ENCODE results near the gene NFRKB. TPM values are rescaled to one million over a fixed set of nuclear protein-coding genes. Genes with fewer than 3 reads are reported as not detected.

Gene NFRKB
- total and polyA plus RNA-seq, 2 donors (not counting 3 experiments of a cell fraction or from before 2014, with no cell fraction given), result 21.7 to 30.6 TPM

GRCh38 chr11:129910360-129910759 is 15.0 kb upstream of the NFRKB start:
- BruUV-seq (replicated peaks), result no TSS peak
- H3K4me3 ChIP-seq (replicated peaks in 1 of 3; ENCODE audit: insufficient read depth in 1 of 3, low read depth in 1 of 3, low read length in 3 of 3), result no peak overlapping the region
- ChIA-PET POLR2A (no interaction called here), CTCF (interaction anchor here (0.6 to 2.0 kb wide), 3 partner anchors 29 to 222 kb away, joined by 3 to 6 read pairs (median 4); no protein-coding TSS in a partner anchor)
- H4K20me1 ChIP-seq (replicated peaks; ENCODE audit: control insufficient read depth, extremely low read depth, insufficient read depth, low read length), result no peaks in the 10 kb centered on the region
- FAIRE-seq (no peak), DNase-seq (ENCODE audit: low read depth, low spot score) (no peak)
- dilution Hi-C loops (cut with MboI; ENCODE audit: extremely low pct_ligation_motif_present, low sequenced_read_pairs), result no loop called here
- no peak for TF ChIP-seq JUN (IDR thresholded peaks at IDR 0.05; ENCODE audit: borderline replicate concordance, insufficient read depth, insufficient read length, low read depth)
- TF ChIP-seq POLR2A (IDR thresholded peaks at IDR 0.05; ENCODE audit: low read depth, low read length), result no peak
- no peak for TF ChIP-seq GATA2 (IDR thresholded peaks at IDR 0.05; ENCODE audit: insufficient read depth, insufficient read length, low read depth, low read length)
- no peak for TF ChIP-seq POLR2AphosphoS5 (IDR thresholded peaks at IDR 0.05; ENCODE audit: insufficient read depth, low read depth, low read length)
- TF ChIP-seq MYC (IDR thresholded peaks at IDR 0.05; ENCODE audit: low read depth, low read length), result no peak
- TF ChIP-seq, protein P1, sequence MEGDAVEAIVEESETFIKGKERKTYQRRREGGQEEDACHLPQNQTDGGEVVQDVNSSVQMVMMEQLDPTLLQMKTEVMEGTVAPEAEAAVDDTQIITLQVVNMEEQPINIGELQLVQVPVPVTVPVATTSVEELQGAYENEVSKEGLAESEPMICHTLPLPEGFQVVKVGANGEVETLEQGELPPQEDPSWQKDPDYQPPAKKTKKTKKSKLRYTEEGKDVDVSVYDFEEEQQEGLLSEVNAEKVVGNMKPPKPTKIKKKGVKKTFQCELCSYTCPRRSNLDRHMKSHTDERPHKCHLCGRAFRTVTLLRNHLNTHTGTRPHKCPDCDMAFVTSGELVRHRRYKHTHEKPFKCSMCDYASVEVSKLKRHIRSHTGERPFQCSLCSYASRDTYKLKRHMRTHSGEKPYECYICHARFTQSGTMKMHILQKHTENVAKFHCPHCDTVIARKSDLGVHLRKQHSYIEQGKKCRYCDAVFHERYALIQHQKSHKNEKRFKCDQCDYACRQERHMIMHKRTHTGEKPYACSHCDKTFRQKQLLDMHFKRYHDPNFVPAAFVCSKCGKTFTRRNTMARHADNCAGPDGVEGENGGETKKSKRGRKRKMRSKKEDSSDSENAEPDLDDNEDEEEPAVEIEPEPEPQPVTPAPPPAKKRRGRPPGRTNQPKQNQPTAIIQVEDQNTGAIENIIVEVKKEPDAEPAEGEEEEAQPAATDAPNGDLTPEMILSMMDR (IDR thresholded peaks at IDR 0.05; ENCODE audit: extremely low read depth in 1 of 2, insufficient read depth in 1 of 2, low read depth in 1 of 2, low read length in 2 of 2), result no peak
- TF ChIP-seq MAX (IDR thresholded peaks at IDR 0.05; ENCODE audit: insufficient read depth, insufficient read length), result no peak
- TF ChIP-seq FOS (IDR thresholded peaks at IDR 0.05; ENCODE audit: borderline replicate concordance, insufficient read depth, low read length), result no peak
- TF ChIP-seq EZH2 (IDR thresholded peaks at IDR 0.05; ENCODE audit: borderline replicate concordance, low read depth, low read length, severe bottlenecking), result no peak
- no peak overlapping the region for H3K27ac ChIP-seq (ENCODE audit: insufficient read depth, low read depth, low read length)
- intact Hi-C loops (cut with micrococcal nuclease), result no loop called here
- no peak overlapping the region for H2AFZ ChIP-seq (ENCODE audit: low read depth, low read length)
- no peaks in the 10 kb centered on the region for H3K9me1 ChIP-seq (replicated peaks; ENCODE audit: control insufficient read depth, extremely low read depth, insufficient read depth, low read length)
- no peak overlapping the region for H3K9ac ChIP-seq (replicated peaks; ENCODE audit: extremely low read depth, insufficient read depth, low read length)
- peaks cover 2 to 13% of the 10 kb centered on the region in 2 experiments for H3K36me3 ChIP-seq (ENCODE audit: control insufficient read depth in 2 of 2, extremely low read depth in 1 of 2, insufficient read depth in 2 of 2, low read length in 2 of 2)
- no peak overlapping the region for H3K4me2 ChIP-seq (ENCODE audit: insufficient read depth, low read length)
- H3K27me3 ChIP-seq (ENCODE audit: control insufficient read depth in 2 of 2, insufficient read depth in 2 of 2, low read length in 2 of 2), result no peaks in the 10 kb centered on the region
- no peaks in the 10 kb centered on the region for H3K9me3 ChIP-seq (replicated peaks; ENCODE audit: control insufficient read depth, insufficient read depth, low read length)
- no peaks in the 10 kb centered on the region for H3K79me2 ChIP-seq (ENCODE audit: control insufficient read depth, insufficient read depth, low read length)
- H3K4me1 ChIP-seq (ENCODE audit: control insufficient read depth, extremely low read depth, insufficient read depth, low read length), result peaks cover 11% of the 10 kb centered on the region
